DOHH2 (cell line): ENCODE data around the gene BCL3.
"Not testable (repeated sequence)": the region's sequence is repeated elsewhere in the genome, so short reads cannot be mapped to it uniquely, and the experiment has no call there.

Experiments used
- H3F3A ChIP-seq: fragments of 200-600 bp; sonication (generic), shearing (Covaris generic); 2 replicates; pipeline ENCODE4 v1.6.0; 2016; ENCODE audit warnings: antibody characterized with exemption, mild to moderate bottlenecking; ENCODE audit not compliant: control insufficient read depth, insufficient read depth
- H3K27ac ChIP-seq: fragments of 200-600 bp; sonication (generic); 2 replicates; pipeline ENCODE4 v1.5.1; 2014; ENCODE audit warnings: low read depth, mild to moderate bottlenecking, low read length, moderate library complexity
- H3K27me3 ChIP-seq: fragments of 200-600 bp; sonication (generic); 2 replicates; pipeline ENCODE4 v1.6.1; 2014; ENCODE audit warnings: mild to moderate bottlenecking, low read length, mixed read lengths; ENCODE audit not compliant: control insufficient read depth
- H3K36me3 ChIP-seq: fragments of 200-600 bp; sonication (generic); 2 replicates; pipeline ENCODE4 v1.6.1; 2014; ENCODE audit warnings: mild to moderate bottlenecking, low read length, moderate library complexity, mixed read lengths; ENCODE audit not compliant: control insufficient read depth
- H3K4me1 ChIP-seq: fragments of 200-600 bp; sonication (generic); 2 replicates; pipeline ENCODE4 v1.6.1; 2014; ENCODE audit warnings: mild to moderate bottlenecking, low read length, mixed read lengths; ENCODE audit not compliant: control insufficient read depth
- H3K4me2 ChIP-seq: fragments of 200-600 bp; sonication (generic); 2 replicates; pipeline ENCODE4 v1.6.0; 2014; ENCODE audit warnings: mild to moderate bottlenecking, low read length, moderate library complexity
- H3K4me3 ChIP-seq: fragments of 200-600 bp; sonication (generic); 2 replicates; pipeline ENCODE4 v1.5.1; 2014; ENCODE audit warnings: mild to moderate bottlenecking, low read length, mixed read lengths
- H3K79me2 ChIP-seq: fragments of 200-600 bp; sonication (generic); 2 replicates; pipeline ENCODE4 v1.6.1; 2014; ENCODE audit warnings: mild to moderate bottlenecking, low read length, mixed read lengths; ENCODE audit not compliant: control insufficient read depth
- H3K9me2 ChIP-seq: fragments of 200-600 bp; sonication (generic); replicated peaks from 2 replicates; pipeline ENCODE4 v1.6.1; 2014; ENCODE audit warnings: mild to moderate bottlenecking, low read length, mixed read lengths; ENCODE audit not compliant: control insufficient read depth
- H3K9me3 ChIP-seq: fragments of 200-600 bp; sonication (generic); 2 replicates; pipeline ENCODE4 v1.6.1; 2014; ENCODE audit warnings: antibody characterized with exemption, low read length, mixed read lengths; ENCODE audit not compliant: control insufficient read depth, insufficient read depth
- H4K20me1 ChIP-seq: fragments of 200-600 bp; sonication (generic); 2 replicates; pipeline ENCODE4 v1.6.0; 2014; ENCODE audit warnings: low read depth, mild to moderate bottlenecking, antibody characterized with exemption, low read length, moderate library complexity; ENCODE audit not compliant: control insufficient read depth, insufficient read depth
- EZH2phosphoT487 ChIP-seq: fragments of 200-600 bp; sonication (generic); IDR thresholded peaks from 2 replicates; pipeline ENCODE4 v1.6.1; 2017; ENCODE audit warnings: borderline replicate concordance, mild to moderate bottlenecking, antibody characterized with exemption, low read length, moderate library complexity, mixed read lengths
- TF ChIP-seq, protein P1 (sequence below): fragments of 200-600 bp; sonication (generic); IDR thresholded peaks from one replicate; pipeline ENCODE4 v1.5.1; 2014; ENCODE audit warnings: antibody characterized with exemption, mild to moderate bottlenecking, low read depth, low read length; ENCODE audit not compliant: poor library complexity, severe bottlenecking

Gene BCL3

DNA sequence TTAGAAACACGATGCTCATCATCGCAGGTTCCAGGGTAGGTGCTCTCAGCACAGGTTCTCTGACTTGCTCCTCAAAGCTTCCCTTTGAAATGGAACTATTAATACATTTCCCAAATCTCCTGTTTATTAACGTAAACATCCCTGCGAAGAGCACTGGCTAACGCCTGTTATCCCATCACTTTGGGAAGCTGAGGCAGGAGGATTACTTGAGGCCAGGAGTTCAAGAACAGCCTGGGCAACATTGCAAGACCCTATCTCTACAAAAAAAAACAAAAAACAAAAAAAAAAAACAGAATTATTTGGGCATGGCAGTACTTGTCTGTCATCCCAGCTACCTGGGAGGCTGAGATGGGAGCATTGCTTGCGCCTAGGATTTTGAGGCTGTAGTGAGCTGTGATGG is 30.9 kb upstream of the BCL3 start:
- TF ChIP-seq EZH2phosphoT487, result no peak
- TF ChIP-seq, protein P1, sequence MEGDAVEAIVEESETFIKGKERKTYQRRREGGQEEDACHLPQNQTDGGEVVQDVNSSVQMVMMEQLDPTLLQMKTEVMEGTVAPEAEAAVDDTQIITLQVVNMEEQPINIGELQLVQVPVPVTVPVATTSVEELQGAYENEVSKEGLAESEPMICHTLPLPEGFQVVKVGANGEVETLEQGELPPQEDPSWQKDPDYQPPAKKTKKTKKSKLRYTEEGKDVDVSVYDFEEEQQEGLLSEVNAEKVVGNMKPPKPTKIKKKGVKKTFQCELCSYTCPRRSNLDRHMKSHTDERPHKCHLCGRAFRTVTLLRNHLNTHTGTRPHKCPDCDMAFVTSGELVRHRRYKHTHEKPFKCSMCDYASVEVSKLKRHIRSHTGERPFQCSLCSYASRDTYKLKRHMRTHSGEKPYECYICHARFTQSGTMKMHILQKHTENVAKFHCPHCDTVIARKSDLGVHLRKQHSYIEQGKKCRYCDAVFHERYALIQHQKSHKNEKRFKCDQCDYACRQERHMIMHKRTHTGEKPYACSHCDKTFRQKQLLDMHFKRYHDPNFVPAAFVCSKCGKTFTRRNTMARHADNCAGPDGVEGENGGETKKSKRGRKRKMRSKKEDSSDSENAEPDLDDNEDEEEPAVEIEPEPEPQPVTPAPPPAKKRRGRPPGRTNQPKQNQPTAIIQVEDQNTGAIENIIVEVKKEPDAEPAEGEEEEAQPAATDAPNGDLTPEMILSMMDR, result no peak
- H3K27ac ChIP-seq, result no peak overlapping the region
- H3F3A ChIP-seq, result no peaks in the 10 kb centered on the region
- no peaks in the 10 kb centered on the region for H3K9me2 ChIP-seq
- no peak overlapping the region for H3K4me2 ChIP-seq
- no peaks in the 10 kb centered on the region for H3K79me2 ChIP-seq
- H3K36me3 ChIP-seq, result no peaks in the 10 kb centered on the region
- H4K20me1 ChIP-seq, result no peaks in the 10 kb centered on the region
- H3K9me3 ChIP-seq, result no peaks in the 10 kb centered on the region
- peaks cover 20% of the 10 kb centered on the region for H3K4me1 ChIP-seq
- no peak overlapping the region for H3K4me3 ChIP-seq
- H3K27me3 ChIP-seq, result peaks cover 4% of the 10 kb centered on the region

DNA sequence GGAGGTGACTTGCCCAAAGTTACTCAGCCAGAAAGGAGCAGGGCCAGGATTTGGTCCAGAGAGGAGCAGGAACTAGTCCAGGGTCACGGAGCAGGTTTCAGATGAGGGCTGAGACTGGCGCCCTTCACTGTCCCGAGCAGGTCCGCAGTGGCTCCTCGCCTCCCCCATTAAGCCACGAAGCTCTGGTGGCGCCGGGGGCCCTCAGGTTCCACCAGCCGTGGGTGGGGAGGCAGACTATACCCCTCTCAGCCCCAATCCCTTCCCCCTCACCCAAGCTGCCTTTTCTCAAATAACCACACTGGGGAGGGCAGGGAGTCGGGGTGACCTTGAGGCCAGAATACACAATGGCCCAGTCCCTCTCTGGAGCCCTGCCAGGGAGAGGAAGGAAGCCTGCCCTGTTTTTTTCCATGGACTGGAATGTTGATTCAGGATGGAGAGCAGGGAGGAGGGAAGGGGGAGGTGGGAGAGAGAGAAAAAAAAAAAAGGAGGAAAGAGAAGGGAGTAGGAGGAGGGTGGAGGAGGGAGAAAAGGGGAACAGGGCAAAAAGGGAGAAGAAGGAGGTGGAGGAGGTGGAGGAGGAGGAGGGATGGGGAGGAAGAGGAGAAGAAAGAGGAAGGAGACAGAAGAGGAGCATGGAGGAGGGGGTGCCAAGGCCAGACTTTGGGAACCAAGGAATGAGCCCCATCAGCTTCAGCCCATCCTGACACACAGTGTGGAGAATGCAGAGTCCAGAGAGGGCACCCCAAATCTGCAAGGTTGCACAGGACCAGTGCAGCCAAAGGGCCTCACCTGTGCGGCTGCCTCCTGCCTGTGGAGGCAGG is 29.9 kb upstream of the BCL3 start:
- Histone ChIP-seq H3K9me3 (no peaks in the 10 kb centered on the region), H3K4me1 (peaks cover 24% of the 10 kb centered on the region), H3K27ac (no peak overlapping the region), H4K20me1 (no peaks in the 10 kb centered on the region), H3K4me2 (no peak overlapping the region), H3K36me3 (no peaks in the 10 kb centered on the region), H3K27me3 (peaks cover 7% of the 10 kb centered on the region), H3K4me3 (no peak overlapping the region), H3K79me2 (no peaks in the 10 kb centered on the region), H3K9me2 (no peaks in the 10 kb centered on the region), H3F3A (no peaks in the 10 kb centered on the region)
- TF ChIP-seq, protein P1, result no peak
- TF ChIP-seq EZH2phosphoT487, result no peak

DNA sequence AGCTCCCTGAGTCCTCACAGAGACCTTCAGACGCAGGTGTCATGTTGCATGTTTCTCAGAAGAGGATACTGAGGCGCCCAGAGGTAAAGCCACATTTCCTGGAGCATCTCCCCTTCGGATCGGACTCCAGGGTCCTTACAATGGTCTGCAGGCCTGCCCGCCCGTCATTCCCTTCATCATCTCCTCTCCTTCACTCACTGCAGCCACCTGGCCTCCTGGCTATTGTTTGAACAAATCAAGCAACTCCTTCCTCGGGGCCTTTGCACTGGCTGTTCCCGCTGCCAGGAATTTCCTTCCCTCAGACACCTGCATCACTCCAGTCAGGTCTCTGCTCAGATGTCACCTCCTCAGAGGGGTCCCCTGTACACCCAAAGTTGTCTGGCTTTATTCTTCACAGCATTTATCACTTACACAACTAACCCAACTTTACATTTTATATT is 29.2 kb upstream of the BCL3 start:
- H4K20me1 ChIP-seq, result no peaks in the 10 kb centered on the region
- H3K4me2 ChIP-seq, result no peak overlapping the region
- no peaks in the 10 kb centered on the region for H3K36me3 ChIP-seq
- peaks cover 7% of the 10 kb centered on the region for H3K27me3 ChIP-seq
- H3K79me2 ChIP-seq, result no peaks in the 10 kb centered on the region
- no peak overlapping the region for H3K27ac ChIP-seq
- no peaks in the 10 kb centered on the region for H3F3A ChIP-seq
- TF ChIP-seq EZH2phosphoT487, result no peak
- TF ChIP-seq, protein P1, result no peak
- no peaks in the 10 kb centered on the region for H3K9me3 ChIP-seq
- H3K4me1 ChIP-seq, result peaks cover 30% of the 10 kb centered on the region
- H3K9me2 ChIP-seq, result no peaks in the 10 kb centered on the region
- H3K4me3 ChIP-seq, result no peak overlapping the region

- H3K27ac ChIP-seq, H3K79me2 ChIP-seq, H3K4me2 ChIP-seq, H3K4me3 ChIP-seq, H4K20me1 ChIP-seq, H3F3A ChIP-seq, H3K36me3 ChIP-seq, H3K9me3 ChIP-seq, H3K9me2 ChIP-seq: not testable (repeated sequence)
- H3K4me1 ChIP-seq, result peaks cover 34% of the 10 kb centered on the region
- H3K27me3 ChIP-seq, result peaks cover 13% of the 10 kb centered on the region
Observed at GRCh38 chr19:44720396-44720795, 28.1 kb upstream of the BCL3 start.
